Measurements from ENCODE around the gene ADM5.
A peak's percentile ranks its signal among the peaks of the same experiment; 100 is the strongest.

The ADM5 gene

GRCh38 chr19:49658566-49659442 is 30.6 kb upstream of the ADM5 start:
- H3K4me3 ChIP-seq (replicated peaks; ENCODE audit: low read depth, low read length) = no peak overlapping the region
- TF ChIP-seq CTCF (IDR thresholded peaks at IDR 0.05; ENCODE audit: low read depth, low read length, missing control alignments) = no peak
- DNase-seq (ENCODE audit: extremely low read depth, low read depth) = no peak

- no peak for TF ChIP-seq CTCF (IDR thresholded peaks at IDR 0.05; ENCODE audit: low read depth, low read length, missing control alignments)
- no peak for DNase-seq (ENCODE audit: extremely low read depth, low read depth)
- no peak overlapping the region for H3K4me3 ChIP-seq (replicated peaks; ENCODE audit: low read depth, low read length)
These were observed 28.9 kb upstream of the ADM5 start for GRCh38 chr19:49660338-49660961.

- no peak overlapping the region for H3K4me3 ChIP-seq (replicated peaks; ENCODE audit: low read depth, low read length)
- TF ChIP-seq CTCF (IDR thresholded peaks at IDR 0.05; ENCODE audit: low read depth, low read length, missing control alignments) = no peak
- DNase-seq (ENCODE audit: extremely low read depth, low read depth) = no peak
These were observed 27.4 kb upstream of the ADM5 start for GRCh38 chr19:49662011-49662410.

GRCh38 chr19:49663224-49663623 is 26.2 kb upstream of the ADM5 start:
- no peak for TF ChIP-seq CTCF (IDR thresholded peaks at IDR 0.05; ENCODE audit: low read depth, low read length, missing control alignments)
- DNase-seq (ENCODE audit: extremely low read depth, low read depth) = no peak
- no peak overlapping the region for H3K4me3 ChIP-seq (replicated peaks; ENCODE audit: low read depth, low read length)

GRCh38 chr19:49664171-49665035 is 25.0 kb upstream of the ADM5 start:
- H3K4me3 ChIP-seq (replicated peaks; ENCODE audit: low read depth, low read length) = peak overlapping the region; percentile 78
- no peak for TF ChIP-seq CTCF (IDR thresholded peaks at IDR 0.05; ENCODE audit: low read depth, low read length, missing control alignments)
- no peak for DNase-seq (ENCODE audit: extremely low read depth, low read depth)

GRCh38 chr19:49665036-49665350 is 24.4 kb upstream of the ADM5 start:
- no peak for DNase-seq (ENCODE audit: extremely low read depth, low read depth)
- peak overlapping the region; percentile 78 for H3K4me3 ChIP-seq (replicated peaks; ENCODE audit: low read depth, low read length)
- TF ChIP-seq CTCF (IDR thresholded peaks at IDR 0.05; ENCODE audit: low read depth, low read length, missing control alignments) = no peak

Measured in HFF-Myc (cell line).